ENCODE measurements around the gene ADORA1.

Gene ADORA1

GRCh38 chr1:203127666-203128430, at the start of gene ADORA1:
Gene ADORA1, plus strand, starts transcription at chr1:203127726. Its CDS starts 1,116 bp downstream, at chr1:203128842.
- Mint-ChIP-seq H3K4me1 (ENCODE audit: low read depth) (peaks cover 7% of the 10 kb centered on the region), H3K36me3 (ENCODE audit: low read depth) (no peaks in the 10 kb centered on the region), H3K9me3 (no peaks in the 10 kb centered on the region), H3K27ac (no peak within 1 kb of the TSS), H3K4me3 (no peak within 1 kb of the TSS), H3K27me3 (peaks cover 48% of the 10 kb centered on the region)

- Mint-ChIP-seq H3K4me3 (no peak overlapping the region), H3K27ac (no peak overlapping the region), H3K4me1 (ENCODE audit: low read depth) (peaks cover 5% of the 10 kb centered on the region), H3K36me3 (ENCODE audit: low read depth) (no peaks in the 10 kb centered on the region), H3K9me3 (no peaks in the 10 kb centered on the region), H3K27me3 (peaks cover 35% of the 10 kb centered on the region)
These were observed 49.6 kb upstream of the ADORA1 start for GRCh38 chr1:203077956-203078355.

GRCh38 chr1:203078478-203078877, 49.0 kb upstream of the ADORA1 start:
- Mint-ChIP-seq H3K9me3 (no peaks in the 10 kb centered on the region), H3K27ac (no peak overlapping the region), H3K36me3 (ENCODE audit: low read depth) (no peaks in the 10 kb centered on the region), H3K4me3 (no peak overlapping the region), H3K27me3 (peaks cover 30% of the 10 kb centered on the region), H3K4me1 (ENCODE audit: low read depth) (peaks cover 5% of the 10 kb centered on the region)

- Mint-ChIP-seq H3K27ac (no peak overlapping the region), H3K9me3 (no peaks in the 10 kb centered on the region), H3K36me3 (ENCODE audit: low read depth) (no peaks in the 10 kb centered on the region), H3K4me1 (ENCODE audit: low read depth) (peaks cover 5% of the 10 kb centered on the region), H3K4me3 (no peak overlapping the region), H3K27me3 (peaks cover 14% of the 10 kb centered on the region)
These were observed 47.1 kb upstream of the ADORA1 start for GRCh38 chr1:203080456-203080855.

GRCh38 chr1:203081465-203082230, 45.9 kb upstream of the ADORA1 start:
- H3K4me1 Mint-ChIP-seq (ENCODE audit: low read depth) = no peaks in the 10 kb centered on the region
- H3K27ac Mint-ChIP-seq = no peak overlapping the region
- H3K36me3 Mint-ChIP-seq (ENCODE audit: low read depth) = no peaks in the 10 kb centered on the region
- peaks cover 8% of the 10 kb centered on the region for H3K27me3 Mint-ChIP-seq
- no peaks in the 10 kb centered on the region for H3K9me3 Mint-ChIP-seq
- no peak overlapping the region for H3K4me3 Mint-ChIP-seq

- peaks cover 8% of the 10 kb centered on the region for H3K27me3 Mint-ChIP-seq
- no peaks in the 10 kb centered on the region for H3K4me1 Mint-ChIP-seq (ENCODE audit: low read depth)
- no peaks in the 10 kb centered on the region for H3K36me3 Mint-ChIP-seq (ENCODE audit: low read depth)
- H3K27ac Mint-ChIP-seq = no peak overlapping the region
- H3K9me3 Mint-ChIP-seq = no peaks in the 10 kb centered on the region
- no peak overlapping the region for H3K4me3 Mint-ChIP-seq
These were observed 45.4 kb upstream of the ADORA1 start for GRCh38 chr1:203082231-203082505.

- Mint-ChIP-seq H3K27ac (no peak overlapping the region), H3K4me1 (ENCODE audit: low read depth) (no peaks in the 10 kb centered on the region), H3K9me3 (no peaks in the 10 kb centered on the region), H3K4me3 (no peak overlapping the region), H3K36me3 (ENCODE audit: low read depth) (no peaks in the 10 kb centered on the region), H3K27me3 (peaks cover 8% of the 10 kb centered on the region)
These were observed 44.7 kb upstream of the ADORA1 start for GRCh38 chr1:203082571-203083462.

GRCh38 chr1:203083463-203083921, 44.0 kb upstream of the ADORA1 start:
- no peaks in the 10 kb centered on the region for H3K4me1 Mint-ChIP-seq (ENCODE audit: low read depth)
- no peak overlapping the region for H3K27ac Mint-ChIP-seq
- peaks cover 9% of the 10 kb centered on the region for H3K27me3 Mint-ChIP-seq
- no peaks in the 10 kb centered on the region for H3K9me3 Mint-ChIP-seq
- H3K36me3 Mint-ChIP-seq (ENCODE audit: low read depth) = no peaks in the 10 kb centered on the region
- H3K4me3 Mint-ChIP-seq = no peak overlapping the region

- H3K9me3 Mint-ChIP-seq = no peaks in the 10 kb centered on the region
- H3K27me3 Mint-ChIP-seq = peaks cover 10% of the 10 kb centered on the region
- no peak overlapping the region for H3K27ac Mint-ChIP-seq
- H3K36me3 Mint-ChIP-seq (ENCODE audit: low read depth) = no peaks in the 10 kb centered on the region
- H3K4me3 Mint-ChIP-seq = no peak overlapping the region
- H3K4me1 Mint-ChIP-seq (ENCODE audit: low read depth) = no peaks in the 10 kb centered on the region
These were observed 42.7 kb upstream of the ADORA1 start for GRCh38 chr1:203084588-203085527.

GRCh38 chr1:203085528-203086406, 41.8 kb upstream of the ADORA1 start, which contains the start of gene MYOG:
Gene MYOG, minus strand, starts transcription at chr1:203086012. Its CDS starts 51 bp downstream, at chr1:203085961.
- Mint-ChIP-seq H3K4me3 (no peak within 1 kb of the TSS), H3K4me1 (ENCODE audit: low read depth) (no peaks in the 10 kb centered on the region), H3K27ac (no peak within 1 kb of the TSS), H3K36me3 (ENCODE audit: low read depth) (no peaks in the 10 kb centered on the region), H3K9me3 (no peaks in the 10 kb centered on the region), H3K27me3 (peaks cover 15% of the 10 kb centered on the region)

GRCh38 chr1:203086992-203087763, 40.3 kb upstream of the ADORA1 start:
- Mint-ChIP-seq H3K27ac (no peak overlapping the region), H3K4me1 (ENCODE audit: low read depth) (no peaks in the 10 kb centered on the region), H3K36me3 (ENCODE audit: low read depth) (no peaks in the 10 kb centered on the region), H3K27me3 (peaks cover 17% of the 10 kb centered on the region), H3K9me3 (no peaks in the 10 kb centered on the region), H3K4me3 (no peak overlapping the region)

GRCh38 chr1:203088441-203088840, 39.1 kb upstream of the ADORA1 start:
- Mint-ChIP-seq H3K36me3 (ENCODE audit: low read depth) (no peaks in the 10 kb centered on the region), H3K4me1 (ENCODE audit: low read depth) (no peaks in the 10 kb centered on the region), H3K27me3 (peaks cover 25% of the 10 kb centered on the region), H3K4me3 (no peak overlapping the region), H3K9me3 (peaks cover 3% of the 10 kb centered on the region), H3K27ac (no peak overlapping the region)
